Glutamatergic neuron (in vitro differentiated cells): ENCODE measurements around the gene SRSF9. TPM values are rescaled to one million over a fixed set of nuclear protein-coding genes. Genes with fewer than 3 reads are reported as not detected.

Experiments
- DNase-seq: peaks from one replicate; pipeline ENCODE4 v3.0.0; 2022
- H3K27ac Mint-ChIP-seq: one replicate; pipeline ENCODE4 v1.8.0; 2020; ENCODE audit warnings: mild to moderate bottlenecking, mixed read lengths, inconsistent platforms; ENCODE audit not compliant: unreplicated experiment
- H3K27me3 Mint-ChIP-seq: one replicate; pipeline ENCODE4 v1.8.0; 2020; ENCODE audit warnings: mild to moderate bottlenecking, moderate library complexity, mixed read lengths, inconsistent platforms; ENCODE audit not compliant: unreplicated experiment
- H3K36me3 Mint-ChIP-seq: one replicate; pipeline ENCODE4 v1.8.0; 2020; ENCODE audit warnings: mild to moderate bottlenecking, mixed read lengths, inconsistent platforms; ENCODE audit not compliant: unreplicated experiment
- H3K4me1 Mint-ChIP-seq: one replicate; pipeline ENCODE4 v1.8.0; 2020; ENCODE audit warnings: mild to moderate bottlenecking, low read depth, mixed read lengths, inconsistent platforms; ENCODE audit not compliant: unreplicated experiment
- H3K4me3 Mint-ChIP-seq: one replicate; pipeline ENCODE4 v1.8.0; 2020; ENCODE audit warnings: mild to moderate bottlenecking, mixed read lengths, inconsistent platforms; ENCODE audit not compliant: unreplicated experiment
- H3K9me3 Mint-ChIP-seq: one replicate; pipeline ENCODE4 v1.8.0; 2020; ENCODE audit warnings: mild to moderate bottlenecking, moderate library complexity, mixed read lengths, inconsistent platforms; ENCODE audit not compliant: unreplicated experiment
- total RNA-seq: library from RNA; stranded (reverse); fragmentation: NEBNext Ultra II Directional; extraction: Animal tissue kit (Norgen Biotek cat#: 25700); gene quantifications from one replicate; pipeline ENCODE4 v1.2.1, GENCODE V29; 2021; ENCODE audit not compliant: unreplicated experiment
- TF ChIP-seq, protein P1 (sequence below): fragments of 200-600 bp; sonication (generic); IDR thresholded peaks from one replicate; pipeline ENCODE4 v1.5.0; 2021; ENCODE audit not compliant: partially characterized antibody, unreplicated experiment

SRSF9 gene
- total RNA-seq, 1 donor from 2014 or later, result 210 TPM

DNA sequence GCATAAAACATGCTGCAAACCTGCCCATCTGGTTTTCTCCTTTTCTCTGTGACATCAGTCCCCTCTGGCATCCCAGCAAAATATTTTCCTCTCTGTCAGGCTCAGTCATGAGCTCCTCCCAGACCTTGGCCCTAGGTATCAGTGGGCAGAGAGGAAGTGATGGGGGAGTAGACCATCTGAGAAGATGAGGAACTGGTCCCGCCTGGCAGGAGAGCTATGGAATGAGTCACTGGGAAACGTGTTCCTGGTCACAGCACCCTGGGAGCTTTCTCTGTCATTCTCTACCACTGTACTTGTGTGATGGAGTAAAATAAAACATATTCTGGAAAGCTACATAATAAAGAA, 5.0 kb upstream of the SRSF9 start:
- DNase-seq, result no peak

DNA sequence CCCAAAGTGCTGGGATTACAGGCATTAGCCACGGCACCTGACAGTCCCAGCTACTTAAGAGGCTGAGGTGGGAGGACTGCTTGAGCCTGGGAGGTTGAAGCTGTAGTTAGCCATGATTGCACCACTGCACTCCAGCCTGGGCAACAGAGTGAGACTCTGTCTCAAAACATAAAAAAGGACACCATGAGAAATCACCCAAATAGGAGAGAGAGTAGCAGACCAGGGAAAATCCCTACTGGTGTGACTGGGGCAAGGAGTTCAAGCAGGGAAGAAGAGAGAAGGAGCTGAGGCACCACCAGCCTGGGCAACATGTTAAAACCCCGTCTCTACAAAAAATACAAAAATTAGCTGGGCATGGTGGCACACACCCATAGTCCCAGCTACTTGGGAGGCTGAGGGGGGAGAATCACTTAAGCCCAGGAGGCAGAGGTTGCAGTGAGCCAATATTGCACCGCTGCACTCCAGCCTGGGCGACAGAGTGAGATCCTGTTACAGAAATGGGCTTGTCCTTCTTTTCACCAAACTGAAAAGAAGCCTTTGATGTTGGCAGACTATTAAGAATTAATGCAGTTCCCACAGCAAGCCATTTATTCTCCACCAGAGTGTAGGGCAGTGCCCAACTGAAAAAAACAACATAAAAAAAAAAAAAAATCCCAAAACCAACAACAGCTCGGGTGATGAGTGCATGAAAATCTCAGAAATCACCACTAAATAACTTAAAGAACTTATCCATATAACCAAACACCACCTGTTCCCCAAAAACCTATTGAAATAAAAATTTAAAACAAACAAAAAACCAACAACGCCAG, 4.5 kb upstream of the SRSF9 start:
- no peak overlapping the region for H3K4me3 Mint-ChIP-seq

More for the DNA sequence above, 5.0 kb upstream of the SRSF9 start:
- Mint-ChIP-seq H3K36me3 (no peaks in the 10 kb centered on the region), H3K9me3 (peaks cover 2% of the 10 kb centered on the region), H3K4me3 (no peak overlapping the region), H3K27me3 (no peaks in the 10 kb centered on the region), H3K4me1 (peaks cover 12% of the 10 kb centered on the region), H3K27ac (peak overlapping the region; percentile 7)
- TF ChIP-seq, protein P1, sequence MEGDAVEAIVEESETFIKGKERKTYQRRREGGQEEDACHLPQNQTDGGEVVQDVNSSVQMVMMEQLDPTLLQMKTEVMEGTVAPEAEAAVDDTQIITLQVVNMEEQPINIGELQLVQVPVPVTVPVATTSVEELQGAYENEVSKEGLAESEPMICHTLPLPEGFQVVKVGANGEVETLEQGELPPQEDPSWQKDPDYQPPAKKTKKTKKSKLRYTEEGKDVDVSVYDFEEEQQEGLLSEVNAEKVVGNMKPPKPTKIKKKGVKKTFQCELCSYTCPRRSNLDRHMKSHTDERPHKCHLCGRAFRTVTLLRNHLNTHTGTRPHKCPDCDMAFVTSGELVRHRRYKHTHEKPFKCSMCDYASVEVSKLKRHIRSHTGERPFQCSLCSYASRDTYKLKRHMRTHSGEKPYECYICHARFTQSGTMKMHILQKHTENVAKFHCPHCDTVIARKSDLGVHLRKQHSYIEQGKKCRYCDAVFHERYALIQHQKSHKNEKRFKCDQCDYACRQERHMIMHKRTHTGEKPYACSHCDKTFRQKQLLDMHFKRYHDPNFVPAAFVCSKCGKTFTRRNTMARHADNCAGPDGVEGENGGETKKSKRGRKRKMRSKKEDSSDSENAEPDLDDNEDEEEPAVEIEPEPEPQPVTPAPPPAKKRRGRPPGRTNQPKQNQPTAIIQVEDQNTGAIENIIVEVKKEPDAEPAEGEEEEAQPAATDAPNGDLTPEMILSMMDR, result no peak

DNA sequence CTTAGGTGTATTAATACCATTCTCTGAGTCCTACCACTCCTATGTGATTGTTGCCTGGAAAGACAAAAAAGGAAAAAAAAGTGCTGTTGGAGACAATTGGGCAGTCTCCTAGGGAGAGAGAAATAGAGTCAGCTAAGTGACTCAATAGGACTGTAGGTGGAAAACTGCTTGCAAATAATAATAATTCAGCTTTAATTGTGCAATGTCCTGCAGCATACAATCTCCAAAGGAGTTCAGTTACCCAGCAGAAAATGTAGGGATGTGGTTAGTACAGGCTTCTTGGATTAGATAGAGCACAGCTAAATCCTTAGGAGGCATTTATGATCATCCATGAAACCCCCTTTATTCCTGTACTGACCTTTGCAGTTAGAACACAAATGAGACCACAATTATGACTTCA, 3.0 kb upstream of the SRSF9 start:
- H3K27me3 Mint-ChIP-seq, result peaks cover 5% of the 10 kb centered on the region
- peaks cover 13% of the 10 kb centered on the region for H3K4me1 Mint-ChIP-seq
- TF ChIP-seq, protein P1, result no peak
- no peaks in the 10 kb centered on the region for H3K36me3 Mint-ChIP-seq
- H3K9me3 Mint-ChIP-seq, result peaks cover 2% of the 10 kb centered on the region
- no peak overlapping the region for H3K27ac Mint-ChIP-seq
- no peak for DNase-seq
- H3K4me3 Mint-ChIP-seq, result peak overlapping the region; percentile 56

More for the DNA sequence above, 4.5 kb upstream of the SRSF9 start:
- H3K4me1 Mint-ChIP-seq, result peaks cover 11% of the 10 kb centered on the region
- H3K27ac Mint-ChIP-seq, result peak overlapping the region; percentile 7
- no peaks in the 10 kb centered on the region for H3K27me3 Mint-ChIP-seq
- peaks cover 2% of the 10 kb centered on the region for H3K9me3 Mint-ChIP-seq
- DNase-seq, result no peak
- no peaks in the 10 kb centered on the region for H3K36me3 Mint-ChIP-seq
- TF ChIP-seq, protein P1, result no peak

DNA sequence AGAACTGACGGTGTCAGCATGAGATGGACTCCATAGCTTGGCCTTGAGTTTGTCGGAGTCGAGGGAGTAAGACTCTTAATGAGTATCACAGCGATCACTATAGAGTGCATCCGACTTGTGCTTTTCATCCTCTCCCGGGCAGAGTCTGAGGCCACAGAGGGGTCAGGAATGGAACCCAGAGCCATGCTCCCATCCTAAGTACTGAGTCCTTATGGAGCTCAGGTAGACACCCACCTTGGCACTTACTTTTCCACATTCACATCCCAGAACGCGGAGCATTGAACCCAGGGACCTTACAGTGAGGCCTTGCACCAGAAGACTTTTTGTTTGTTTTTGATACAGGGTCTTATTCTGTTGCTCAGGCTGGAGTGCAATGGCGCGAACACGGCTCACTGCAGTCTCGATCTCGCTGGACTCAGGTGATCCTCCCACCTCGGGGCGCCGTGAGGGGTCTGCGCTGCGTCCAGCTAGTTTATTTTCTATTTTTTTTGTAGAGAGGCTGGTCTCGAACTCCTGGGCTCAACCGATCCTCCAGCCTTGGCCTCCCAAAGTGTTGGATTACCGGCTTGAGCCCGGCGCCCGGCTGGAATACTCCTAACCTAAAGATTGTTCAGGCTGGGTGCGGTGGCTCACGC, 719 bp upstream of the SRSF9 start:
- TF ChIP-seq, protein P1, result no peak
- Mint-ChIP-seq H3K4me1 (peaks cover 12% of the 10 kb centered on the region), H3K4me3 (peak overlapping the region; percentile 96), H3K27ac (peak overlapping the region; percentile 36), H3K36me3 (no peaks in the 10 kb centered on the region), H3K9me3 (no peaks in the 10 kb centered on the region), H3K27me3 (peaks cover 5% of the 10 kb centered on the region)
- no peak for DNase-seq
